Naive thymus-derived CD8-positive, alpha-beta T cell (primary cell): ENCODE data around the gene MRPL24. TPM values are rescaled to one million over a fixed set of nuclear protein-coding genes. Genes with fewer than 3 reads are reported as not detected.

Experiments used
- ATAC-seq, 2 donors: fragments of 150-1000 bp; cut with Tn5 transposase in 1 of 2; sonication (Bioruptor Pico), chemical (Tn5 transposase) in 1 of 2; 1 replicate in 1 of 2; 2 replicates in 1 of 2; pipeline ENCODE4 v1.10.0; 2021; ENCODE audit warnings: mild to moderate bottlenecking in 2 of 2, moderate library complexity in 2 of 2
- POLR2A ChIA-PET: fragments of 350-600 bp; sonication (Branson Sonifier 250); formaldehyde crosslinking; loops from one replicate; lab custom pipeline; 2021; ENCODE audit warnings: antibody characterized with exemption; lab: Charles Lee
- DNase-seq, 10 donors: peaks; one replicate each; pipeline versions ENCODE4 v3.0.0 to v3.0.0-alpha.2; 2020 to 2022
- H3K27ac Mint-ChIP-seq, 10 donors: one replicate each; pipeline ENCODE4 v1.8.0; 2020 to 2022; ENCODE audit warnings: mild to moderate bottlenecking in 10 of 10, mixed read lengths in 10 of 10, moderate library complexity in 4 of 10, inconsistent platforms in 1 of 10
- H3K27me3 Mint-ChIP-seq, 5 donors: one replicate each; pipeline ENCODE4 v1.8.0; 2021 to 2022; ENCODE audit warnings: mixed read lengths in 5 of 5
- H3K36me3 Mint-ChIP-seq, 3 donors: one replicate each; pipeline ENCODE4 v1.8.0; 2020 to 2022; ENCODE audit warnings: mixed read lengths in 3 of 3, mild to moderate bottlenecking in 2 of 3, inconsistent platforms in 1 of 3
- H3K4me1 Mint-ChIP-seq, 4 donors: one replicate each; pipeline ENCODE4 v1.8.0; 2021 to 2022; ENCODE audit warnings: mixed read lengths in 4 of 4
- H3K4me3 Mint-ChIP-seq, 10 donors: one replicate each; pipeline ENCODE4 v1.8.0; 2020 to 2022; ENCODE audit warnings: mild to moderate bottlenecking in 10 of 10, mixed read lengths in 10 of 10, moderate library complexity in 6 of 10, inconsistent platforms in 1 of 10
- H3K9me3 Mint-ChIP-seq, 9 donors: one replicate each; pipeline ENCODE4 v1.8.0; 2020 to 2022; ENCODE audit warnings: mixed read lengths in 9 of 9, mild to moderate bottlenecking in 3 of 9, inconsistent platforms in 1 of 9, moderate library complexity in 1 of 9
- polyA plus RNA-seq, 3 donors: library from polyadenylated mRNA; unstranded; fragments of 300-500 nt; fragmentation: Illumina TruSeq; gene quantifications; one replicate each; pipeline ENCODE4 v1.2.3, GENCODE V29; 2021
- total RNA-seq, 8 experiments: library from RNA in 2 of 8; stranded (reverse) in 2 of 8; gene quantifications; one replicate each; pipeline ENCODE4 v1.2.3 and lab custom pipeline; 2021 to 2026

The MRPL24 gene
- total and polyA plus RNA-seq, 5 experiments from 2014 or later, result 49.7 to 109 (median 98.6) TPM

DNA sequence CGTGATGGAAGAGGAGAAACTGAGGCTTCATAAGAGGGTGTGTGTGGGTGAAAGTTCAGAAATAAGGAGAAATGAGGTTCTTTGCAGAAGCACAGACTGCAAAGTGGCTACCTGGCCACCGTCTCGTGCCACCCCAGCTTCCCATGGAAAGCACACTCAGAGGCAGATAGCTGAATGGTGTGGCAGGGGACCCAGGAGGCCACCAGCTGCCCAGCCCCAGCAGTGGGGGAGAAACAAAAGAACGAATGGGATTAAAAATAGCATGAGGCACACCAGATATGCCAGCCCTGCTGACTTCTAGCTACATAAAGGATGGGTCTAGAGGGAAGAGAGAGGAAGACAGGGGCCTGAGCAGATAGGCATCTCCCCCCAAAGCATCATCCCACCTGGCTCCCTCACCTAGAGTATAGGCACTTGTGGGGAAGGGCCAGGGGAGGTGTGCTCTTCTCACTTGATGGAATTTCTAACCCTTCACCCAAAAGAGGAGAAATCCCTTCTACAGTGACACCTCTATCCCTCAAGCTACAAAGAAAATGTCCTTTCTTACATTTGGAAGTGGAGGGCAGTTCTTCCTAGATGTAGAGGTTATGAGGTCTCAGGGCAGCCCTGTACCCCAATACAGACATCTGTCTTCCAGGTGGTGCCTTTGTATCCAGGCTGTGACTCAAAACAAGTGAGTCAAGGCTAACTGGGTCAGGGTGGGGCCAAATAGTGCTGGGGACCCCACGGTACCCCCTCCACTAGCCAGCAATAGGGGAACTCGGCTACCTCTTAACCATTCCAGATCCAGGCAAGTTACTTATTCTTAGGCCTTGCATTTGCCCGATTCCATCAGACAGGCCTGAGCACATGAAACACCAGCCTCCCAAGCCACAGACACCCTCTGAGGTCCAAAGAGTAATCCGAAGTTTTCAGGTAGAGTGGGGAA is 7.1 kb upstream of the MRPL24 start:
- Mint-ChIP-seq H3K27me3 (no peaks in the 10 kb centered on the region), H3K27ac (peak overlapping the region; percentile 84 to 97 (median 92)), H3K36me3 (peaks cover 0 to 22% (median 2%) of the 10 kb centered on the region in 3 donors), H3K4me3 (peak overlapping the region; percentile 81 to 97 (median 92)), H3K9me3 (no peaks in the 10 kb centered on the region), H3K4me1 (peaks cover 38 to 68% (median 66%) of the 10 kb centered on the region in 4 donors)
- no peak for DNase-seq
- no peak for ATAC-seq
- POLR2A ChIA-PET, result interaction anchor here (0.9 to 1.5 kb wide), 6 partner anchors 8 to 21 kb away, joined by 3 to 8 read pairs (median 4); partner anchors contain the start of genes ISG20L2, METTL25B and PRCC

DNA sequence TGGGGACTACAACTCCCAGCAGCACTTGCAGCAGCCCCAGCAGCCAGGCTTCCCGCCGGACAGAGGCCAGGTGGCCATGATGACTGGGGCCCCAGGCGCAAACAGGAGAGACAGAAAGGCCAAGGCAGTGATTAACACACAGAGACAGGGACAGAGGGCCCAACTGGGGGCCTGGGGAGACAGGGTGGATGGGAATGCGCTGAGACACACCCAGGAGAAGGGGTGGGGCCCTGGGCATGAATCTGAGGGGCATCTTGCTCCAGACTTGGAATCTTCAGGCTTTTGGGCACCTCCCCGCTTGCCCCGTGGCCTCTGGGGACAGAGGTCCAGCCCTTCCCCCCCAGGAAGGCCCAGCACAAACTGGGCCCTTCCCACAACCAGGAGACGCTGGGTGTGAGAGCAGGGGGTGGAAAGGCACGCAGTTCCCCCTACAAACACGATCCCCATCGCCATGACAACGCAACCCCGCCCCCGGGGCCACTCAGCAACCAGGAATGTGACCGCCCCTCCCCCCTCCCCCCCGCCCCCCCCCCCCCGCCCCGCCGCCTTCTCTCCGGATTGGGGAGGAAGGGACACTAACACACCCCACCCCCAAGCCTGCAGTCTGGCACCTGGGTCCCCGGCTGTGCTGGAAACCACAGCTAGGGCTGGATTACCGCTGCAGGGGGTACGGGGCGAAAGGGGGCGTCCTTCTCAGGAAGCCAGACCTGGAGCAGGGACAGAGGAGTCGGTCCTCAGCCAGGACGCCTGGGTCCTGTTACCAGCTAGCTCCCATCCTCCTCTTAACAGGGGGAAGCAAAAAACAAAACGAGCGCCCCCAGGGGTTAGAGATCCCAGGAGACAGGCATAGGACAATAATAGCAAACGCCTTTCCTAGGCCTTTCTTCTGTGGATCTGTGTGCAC is 6.1 kb upstream of the MRPL24 start:
- Mint-ChIP-seq H3K27ac (peak overlapping the region; percentile 80 to 97 (median 90)), H3K27me3 (no peaks in the 10 kb centered on the region), H3K9me3 (no peaks in the 10 kb centered on the region), H3K4me1 (peaks cover 37 to 66% (median 60%) of the 10 kb centered on the region in 4 donors), H3K4me3 (peak overlapping the region; percentile 68 to 97 (median 92)), H3K36me3 (peaks cover 0 to 26% (median 2%) of the 10 kb centered on the region in 3 donors)
- DNase-seq (peak in 9 of 10 donors; percentile 46 to 85 (median 61)), ATAC-seq (peak in 1 of 2 donors; percentile 5)
- POLR2A ChIA-PET, result interaction anchor here (0.9 to 1.5 kb wide), 7 partner anchors 9 to 20 kb away, joined by 3 to 8 read pairs (median 4); partner anchors contain the start of genes ISG20L2, METTL25B and PRCC

DNA sequence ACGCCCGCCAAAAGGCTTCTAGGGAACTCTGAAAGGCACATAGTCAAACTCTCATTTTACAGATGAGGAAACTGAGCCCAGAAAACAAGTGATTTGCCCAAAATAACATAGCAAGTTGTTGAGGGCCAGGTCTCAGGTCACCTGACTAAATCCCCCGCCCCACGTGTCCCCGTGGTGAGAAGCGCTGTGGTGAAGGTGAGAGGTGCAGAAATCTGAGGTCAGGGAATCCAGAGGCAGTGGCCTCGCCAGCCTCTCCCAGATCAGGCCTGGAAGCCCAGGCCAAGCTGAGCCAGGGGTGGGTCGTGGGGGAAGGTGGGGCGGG is 5.5 kb upstream of the MRPL24 start:
- Mint-ChIP-seq H3K27ac (peak overlapping the region; percentile 65 to 97 (median 86)), H3K4me1 (peaks cover 41 to 72% (median 66%) of the 10 kb centered on the region in 4 donors), H3K36me3 (peaks cover 0 to 27% (median 3%) of the 10 kb centered on the region in 3 donors), H3K4me3 (peak overlapping the region; percentile 32 to 93 (median 74)), H3K9me3 (peaks cover 0 to under 1% (median 0%) of the 10 kb centered on the region in 9 donors), H3K27me3 (no peaks in the 10 kb centered on the region)
- DNase-seq (no peak), ATAC-seq (no peak)
- POLR2A ChIA-PET, result interaction anchor here (1.4 to 1.5 kb wide), 2 partner anchors 16 to 18 kb away, joined by 4 to 5 read pairs; partner anchors contain the start of genes ISG20L2 and METTL25B

DNA sequence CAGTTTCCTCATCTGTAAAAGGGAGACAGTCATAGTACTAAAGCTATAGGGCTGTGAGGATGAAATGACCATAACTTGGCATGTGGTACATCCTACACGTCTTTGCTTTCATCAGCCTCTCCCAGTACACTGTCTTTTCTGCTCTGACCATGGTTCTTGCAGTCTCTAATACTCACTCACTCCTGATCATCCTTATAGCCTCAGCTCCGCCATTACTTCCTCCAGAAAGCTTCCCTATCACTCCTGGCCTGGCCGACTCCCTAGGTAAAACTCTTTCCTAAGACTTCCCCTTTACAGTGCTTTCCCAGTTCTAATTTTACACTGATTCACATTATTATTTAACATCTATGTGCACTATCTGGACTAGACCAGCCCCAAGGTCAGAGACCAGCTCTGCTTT is 5.0 kb upstream of the MRPL24 start:
- Mint-ChIP-seq H3K4me3 (peak overlapping the region in 9 of 10 donors; percentile 32 to 86 (median 70)), H3K27me3 (no peaks in the 10 kb centered on the region), H3K27ac (peak overlapping the region; percentile 9 to 97 (median 86)), H3K4me1 (peaks cover 44 to 76% (median 70%) of the 10 kb centered on the region in 4 donors), H3K9me3 (peaks cover 0 to 2% (median 0%) of the 10 kb centered on the region in 9 donors), H3K36me3 (peaks cover 0 to 27% (median 4%) of the 10 kb centered on the region in 3 donors)
- ATAC-seq (no peak), DNase-seq (no peak)
- POLR2A ChIA-PET, result interaction anchor here (0.6 to 1.4 kb wide), 2 partner anchors 11 to 18 kb away, joined by 4 read pairs; partner anchors contain the start of genes ISG20L2 and METTL25B

DNA sequence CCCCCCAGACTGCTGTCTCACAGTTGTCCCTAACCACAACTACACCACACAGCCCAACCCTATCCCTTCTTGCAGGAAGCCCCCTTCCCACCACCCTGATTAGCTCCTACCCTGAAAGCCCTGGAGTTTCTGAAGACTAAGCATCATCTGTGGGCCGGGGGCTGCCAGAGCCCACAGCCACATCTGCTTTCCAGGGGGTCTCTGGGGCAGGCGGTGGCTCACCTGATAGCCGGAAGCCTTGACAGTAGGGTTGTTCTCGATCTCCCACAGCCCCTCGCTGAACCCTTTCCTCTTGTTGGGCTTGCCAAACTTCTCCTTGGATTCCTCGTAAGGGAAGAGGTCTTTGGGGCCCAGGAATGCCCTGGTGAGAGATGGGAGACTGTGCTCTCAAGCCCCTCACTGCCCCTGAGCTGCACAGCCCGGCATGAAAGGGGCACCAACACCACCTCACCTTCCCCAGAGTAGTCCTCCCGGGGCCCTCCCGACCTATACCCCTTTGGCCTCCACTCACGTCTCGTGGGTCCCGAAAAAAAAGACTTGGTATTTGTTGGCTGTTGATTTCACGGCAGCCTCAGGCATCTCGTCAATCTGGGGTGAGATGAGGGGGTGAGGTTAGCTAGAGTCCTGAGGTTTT is 4.0 kb upstream of the MRPL24 start:
- ATAC-seq, result no peak
- Mint-ChIP-seq H3K36me3 (peaks cover 0 to 27% (median 4%) of the 10 kb centered on the region in 3 donors), H3K27ac (peak overlapping the region; percentile 17 to 94 (median 82)), H3K9me3 (peaks cover 0 to 2% (median 0%) of the 10 kb centered on the region in 9 donors), H3K27me3 (no peaks in the 10 kb centered on the region), H3K4me1 (peaks cover 42 to 74% (median 72%) of the 10 kb centered on the region in 4 donors), H3K4me3 (peak overlapping the region in 1 of 10 donors; percentile 52)
- POLR2A ChIA-PET, result no interaction called here
- DNase-seq, result no peak

DNA sequence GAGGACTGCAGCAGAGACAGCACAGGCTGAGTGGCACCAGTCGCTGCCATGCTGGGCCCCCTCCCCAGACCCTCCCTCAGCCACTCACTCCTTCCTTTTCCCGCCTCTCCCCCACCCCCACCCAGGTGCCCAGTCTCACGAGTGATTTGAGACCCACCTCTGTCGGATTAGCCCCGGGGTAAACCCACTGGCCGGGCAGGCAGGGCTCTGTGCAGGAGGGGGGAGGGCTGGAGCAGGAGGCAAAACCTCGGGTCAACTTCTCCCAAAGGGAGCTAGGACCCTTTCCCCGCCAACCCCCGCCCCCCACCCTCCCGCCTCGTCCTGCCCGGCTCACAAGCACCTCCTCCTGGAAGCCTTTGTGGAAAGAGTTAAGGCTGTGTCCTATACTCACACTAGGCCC is 3.5 kb upstream of the MRPL24 start:
- no peaks in the 10 kb centered on the region for H3K27me3 Mint-ChIP-seq
- H3K36me3 Mint-ChIP-seq, result peaks cover 0 to 27% (median 4%) of the 10 kb centered on the region in 3 donors
- H3K4me3 Mint-ChIP-seq, result no peak overlapping the region
- H3K4me1 Mint-ChIP-seq, result peaks cover 38 to 71% (median 67%) of the 10 kb centered on the region in 4 donors
- DNase-seq, result no peak
- peak overlapping the region in 7 of 10 donors; percentile 34 to 94 (median 68) for H3K27ac Mint-ChIP-seq
- no peak for ATAC-seq
- H3K9me3 Mint-ChIP-seq, result peaks cover 0 to 2% (median 0%) of the 10 kb centered on the region in 9 donors
- POLR2A ChIA-PET, result interaction anchor here (0.9 kb wide), 1 partner anchor 12 kb away, joined by 3 read pairs; no protein-coding TSS in a partner anchor

DNA sequence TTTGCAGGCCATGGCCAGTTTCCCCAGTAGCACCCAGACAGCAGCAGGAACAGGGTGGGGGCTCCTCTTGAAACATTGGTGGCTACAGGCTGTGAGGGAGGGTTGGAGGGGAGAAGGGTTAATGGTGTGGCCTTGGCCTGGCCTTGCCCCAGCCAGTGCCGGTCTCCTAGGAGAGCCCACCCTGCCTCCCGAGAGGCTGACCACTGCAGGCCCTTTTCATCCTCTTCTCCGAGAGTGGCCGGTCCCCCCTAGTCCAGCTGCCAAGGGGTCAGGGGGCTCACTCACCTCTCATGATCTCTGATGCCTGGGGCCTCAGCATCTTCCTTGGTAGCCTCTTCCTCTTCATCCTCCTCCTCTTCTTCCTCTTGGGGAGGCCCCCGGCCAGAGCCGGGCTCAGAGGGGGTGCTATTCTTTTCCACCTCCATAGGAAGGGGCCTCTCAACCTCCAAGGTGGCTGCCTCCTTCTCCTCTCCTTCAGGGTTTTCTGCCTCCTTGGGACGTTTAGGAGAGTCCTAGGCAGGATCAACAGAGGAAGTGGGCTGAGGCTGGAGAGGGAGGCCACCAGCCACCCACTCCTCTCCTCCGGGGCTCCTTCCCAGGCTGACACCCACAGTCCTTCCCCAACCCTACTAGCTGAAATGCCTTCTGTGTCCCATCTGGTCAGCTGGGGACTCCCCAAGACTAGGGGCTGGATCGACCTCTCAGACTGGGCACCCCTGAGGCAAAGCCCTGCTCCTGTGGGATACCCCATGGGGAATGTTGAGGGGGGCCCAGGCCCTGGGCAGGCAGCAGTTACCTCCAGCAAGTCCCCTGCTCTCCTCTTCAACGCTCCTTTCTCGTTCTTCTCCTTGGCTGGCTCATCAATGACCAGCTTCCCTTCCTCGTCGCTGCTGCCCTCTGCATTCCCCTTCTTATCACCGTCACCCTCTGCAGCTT is 2.7 kb upstream of the MRPL24 start:
- POLR2A ChIA-PET, result interaction anchor here (0.9 to 3.1 kb wide), 4 partner anchors 8 to 16 kb away, joined by 3 to 70 read pairs (median 4); partner anchors contain the start of genes HDGF and METTL25B
- no peak overlapping the region for H3K4me3 Mint-ChIP-seq
- peaks cover 33 to 71% (median 67%) of the 10 kb centered on the region in 4 donors for H3K4me1 Mint-ChIP-seq
- H3K36me3 Mint-ChIP-seq, result peaks cover 0 to 27% (median 4%) of the 10 kb centered on the region in 3 donors
- H3K9me3 Mint-ChIP-seq, result peaks cover 0 to 2% (median 0%) of the 10 kb centered on the region in 9 donors
- H3K27me3 Mint-ChIP-seq, result no peaks in the 10 kb centered on the region
- peak overlapping the region in 8 of 10 donors; percentile 40 to 87 (median 63) for H3K27ac Mint-ChIP-seq
- ATAC-seq (no peak), DNase-seq (no peak)

DNA sequence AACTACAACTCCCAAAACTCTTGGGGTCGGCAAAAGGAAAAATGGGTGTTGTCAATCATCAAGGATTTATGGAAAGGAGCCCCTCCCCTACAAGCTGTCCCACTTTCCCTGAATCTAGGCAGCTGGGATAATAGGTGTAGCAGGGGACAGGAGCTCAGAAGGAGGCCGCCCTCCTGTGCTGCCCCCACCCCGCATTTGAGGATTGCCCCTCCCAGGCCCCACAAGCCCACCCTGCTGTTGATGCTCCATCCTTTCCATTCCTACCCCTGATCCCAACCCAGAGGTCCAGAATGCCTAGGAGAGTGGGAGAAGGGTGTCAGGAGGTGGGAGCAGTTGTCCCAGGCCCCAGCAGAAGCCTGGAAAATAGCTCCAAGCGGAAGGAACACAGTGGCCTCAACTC is 1.9 kb upstream of the MRPL24 start:
- peaks cover 0 to 2% (median 0%) of the 10 kb centered on the region in 9 donors for H3K9me3 Mint-ChIP-seq
- H3K36me3 Mint-ChIP-seq, result peaks cover 0 to 32% (median 4%) of the 10 kb centered on the region in 3 donors
- POLR2A ChIA-PET, result interaction anchor here (1.0 to 4.4 kb wide), 4 partner anchors 8 to 24 kb away, joined by 3 to 104 read pairs (median 37); partner anchors contain the start of genes HDGF, METTL25B and PRCC
- H3K4me3 Mint-ChIP-seq, result peak overlapping the region in 1 of 10 donors; percentile 26
- peaks cover 28 to 64% (median 61%) of the 10 kb centered on the region in 4 donors for H3K4me1 Mint-ChIP-seq
- DNase-seq (no peak), ATAC-seq (no peak)
- H3K27ac Mint-ChIP-seq, result peak overlapping the region in 7 of 10 donors; percentile 24 to 99 (median 61)
- H3K27me3 Mint-ChIP-seq, result no peaks in the 10 kb centered on the region

DNA sequence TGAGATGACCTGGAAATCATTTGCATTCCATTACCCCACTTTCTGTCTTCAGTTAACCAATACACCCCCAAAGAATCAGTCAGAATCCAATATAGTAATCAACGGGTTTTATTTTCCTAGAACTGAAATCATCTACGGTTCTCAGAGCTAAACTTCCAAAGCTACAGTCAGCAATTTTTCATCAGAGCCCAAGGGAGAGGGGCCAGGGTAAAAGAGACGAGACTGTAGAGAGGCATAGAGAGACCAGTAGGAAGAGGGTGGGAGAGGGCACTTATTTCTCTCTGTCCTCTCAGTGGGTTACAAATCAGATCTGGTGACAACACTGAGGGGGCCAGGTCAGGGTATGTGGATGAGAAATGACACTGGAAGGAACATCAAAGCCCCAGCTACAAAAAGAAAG is 1.1 kb upstream of the MRPL24 start:
- Mint-ChIP-seq H3K36me3 (peaks cover 0 to 39% (median 4%) of the 10 kb centered on the region in 3 donors), H3K9me3 (peaks cover 0 to 2% (median 0%) of the 10 kb centered on the region in 9 donors), H3K4me1 (peaks cover 22 to 58% (median 54%) of the 10 kb centered on the region in 4 donors), H3K4me3 (peak overlapping the region in 6 of 10 donors; percentile 2 to 96 (median 70)), H3K27ac (peak overlapping the region in 9 of 10 donors; percentile 90 to 99 (median 98)), H3K27me3 (no peaks in the 10 kb centered on the region)
- POLR2A ChIA-PET, result interaction anchor here (1.1 to 4.4 kb wide), 5 partner anchors 9 to 118 kb away, joined by 3 to 104 read pairs (median 52); partner anchors contain the start of genes HDGF, ISG20L2, METTL25B and PRCC
- ATAC-seq (no peak), DNase-seq (no peak)

DNA sequence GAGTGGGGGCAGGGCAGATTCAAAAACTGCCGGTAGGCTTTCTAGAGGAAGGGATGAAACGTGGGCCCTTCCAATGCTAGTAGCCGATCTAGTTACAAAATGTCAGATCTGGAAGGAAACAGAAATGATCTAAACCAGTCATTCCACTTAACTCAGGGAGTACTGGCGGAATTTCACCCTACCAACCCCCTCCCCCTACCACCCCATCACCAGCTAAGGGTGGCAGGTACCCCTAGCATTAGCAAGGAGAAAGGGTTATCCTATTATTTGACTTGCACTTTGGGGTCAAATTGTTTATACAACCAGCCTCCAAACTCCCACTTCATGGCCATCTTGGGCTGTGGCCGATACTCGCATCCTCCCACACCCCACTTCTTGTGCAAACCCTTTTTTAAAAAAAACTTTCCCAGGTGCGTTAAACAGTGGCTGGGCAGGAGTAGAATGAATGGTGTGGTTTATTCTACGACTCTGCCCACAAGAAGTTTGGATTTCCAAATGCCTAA is 644 bp upstream of the MRPL24 start:
- DNase-seq (no peak), ATAC-seq (no peak)
- H3K36me3 Mint-ChIP-seq, result peaks cover 0 to 42% (median 4%) of the 10 kb centered on the region in 3 donors
- H3K4me3 Mint-ChIP-seq, result peak overlapping the region; percentile 92 to 99 (median 96)
- H3K27ac Mint-ChIP-seq, result peak overlapping the region; percentile 94 to 99 (median 98)
- H3K9me3 Mint-ChIP-seq, result peaks cover 0 to 2% (median 0%) of the 10 kb centered on the region in 9 donors
- no peaks in the 10 kb centered on the region for H3K27me3 Mint-ChIP-seq
- H3K4me1 Mint-ChIP-seq, result peaks cover 22 to 53% (median 50%) of the 10 kb centered on the region in 4 donors
- POLR2A ChIA-PET, result interaction anchor here (0.6 to 4.4 kb wide), 13 partner anchors 10 to 240 kb away, joined by 3 to 104 read pairs (median 6); partner anchors contain the start of genes HDGF, ISG20L2, METTL25B and PRCC
